Esophagus muscularis mucosa (tissue), 4 donors: ENCODE data around the gene ZNF644.

ENCODE experiments used
- CTCF ChIP-seq, 3 experiments: fragments of 200-600 bp in 2 of 3; fragments of 450-650 bp in 1 of 3; sonication (generic) in 2 of 3; IDR thresholded peaks; one replicate each; pipeline ENCODE4 v1.5.1; 2017 to 2019; ENCODE audit warnings: antibody characterized with exemption in 3 of 3, mild to moderate bottlenecking in 2 of 3, moderate library complexity in 1 of 3
- EP300 ChIP-seq: sonication (generic); formaldehyde crosslinking; IDR thresholded peaks from one replicate; pipeline ENCODE4 v1.6.1; 2017; ENCODE audit warnings: antibody characterized with exemption
- POLR2A ChIP-seq: fragments of 450-650 bp; IDR thresholded peaks from one replicate; pipeline ENCODE4 v1.6.1; 2017; ENCODE audit warnings: antibody characterized with exemption, moderate library complexity, mild to moderate bottlenecking, low read depth

- no peak for TF ChIP-seq CTCF (IDR thresholded peaks at IDR 0.05)
- no peak for TF ChIP-seq POLR2A
- no peak for TF ChIP-seq EP300
Measured at GRCh38 chr1:91066538-91066937, 44.7 kb upstream of the ZNF644 start.
